WTC11 (cell line): ENCODE measurements around the gene JAGN1. TPM values are rescaled to one million over a fixed set of nuclear protein-coding genes. Genes with fewer than 3 reads are reported as not detected.

Source experiments
- ATAC-seq: fragments of 200-7000 bp; cut with Tn5 transposase; 2 replicates; pipeline ENCODE4 v1.10.0; 2021; ENCODE audit warnings: mild to moderate bottlenecking, moderate library complexity
- CTCF ChIA-PET: fragments of 300-600 bp; sonication (Branson Sonifier 250); formaldehyde crosslinking; loops from one replicate; lab custom pipeline; 2021; ENCODE audit warnings: antibody characterized with exemption; lab: Charles Lee
- POLR2A ChIA-PET: fragments of 350-600 bp; sonication (Branson Sonifier 250); formaldehyde crosslinking; loops from one replicate; lab custom pipeline; 2021; ENCODE audit warnings: antibody characterized with exemption; lab: Charles Lee
- DNase-seq: peaks from one replicate; pipeline ENCODE4 v3.0.0; 2021; ENCODE audit warnings: low spot score
- H3K27ac Mint-ChIP-seq: 2 replicates; pipeline ENCODE4 v1.8.0; 2021; ENCODE audit warnings: mixed read lengths
- H3K27me3 Mint-ChIP-seq: 2 replicates; pipeline ENCODE4 v1.8.0; 2021; ENCODE audit warnings: low read depth, mild to moderate bottlenecking, moderate library complexity, mixed read lengths
- H3K36me3 Mint-ChIP-seq: 2 replicates; pipeline ENCODE4 v1.8.0; 2021; ENCODE audit warnings: mixed read lengths
- H3K4me1 Mint-ChIP-seq: 2 replicates; pipeline ENCODE4 v1.8.0; 2022; ENCODE audit warnings: mixed read lengths
- H3K4me3 Mint-ChIP-seq: 2 replicates; pipeline ENCODE4 v1.8.0; 2021; ENCODE audit warnings: mild to moderate bottlenecking, moderate library complexity, mixed read lengths
- H3K9me3 Mint-ChIP-seq: 2 replicates; pipeline ENCODE4 v1.8.0; 2021; ENCODE audit warnings: mixed read lengths
- AR ChIP-seq: fragments of 250-450 bp; sonication (Bioruptor Pico); IDR thresholded peaks from 2 replicates; pipeline ENCODE4 v1.9.0; 2021; ENCODE audit warnings: mild to moderate bottlenecking
- E2F4 ChIP-seq: sonication (generic); formaldehyde crosslinking; IDR thresholded peaks from 2 replicates; pipeline ENCODE4 v1.8.1; 2022; ENCODE audit warnings: low read depth, mild to moderate bottlenecking, moderate library complexity, missing genetic modification reagents, borderline replicate concordance
- ERG ChIP-seq: fragments of 250-450 bp; sonication (Bioruptor Pico); IDR thresholded peaks from 2 replicates; pipeline ENCODE4 v1.8.0; 2021; ENCODE audit warnings: mild to moderate bottlenecking
- ESRRA ChIP-seq: sonication (generic); formaldehyde crosslinking; IDR thresholded peaks from 2 replicates; pipeline ENCODE4 v1.8.1; 2022; ENCODE audit warnings: mild to moderate bottlenecking, missing genetic modification reagents, borderline replicate concordance
- FOXP1 ChIP-seq: sonication (generic); formaldehyde crosslinking; IDR thresholded peaks from 2 replicates; pipeline ENCODE4 v1.8.0; 2022; ENCODE audit warnings: missing genetic modification reagents, mild to moderate bottlenecking, moderate library complexity, borderline replicate concordance
- MAX ChIP-seq: sonication (generic); formaldehyde crosslinking; IDR thresholded peaks from 2 replicates; pipeline ENCODE4 v1.8.0; 2022; ENCODE audit warnings: mild to moderate bottlenecking, missing genetic modification reagents
- NR3C1 ChIP-seq: sonication (generic); formaldehyde crosslinking; conservative IDR thresholded peaks from 2 replicates; pipeline ENCODE4 v1.8.1; 2023; ENCODE audit warnings: low read depth, mild to moderate bottlenecking, missing genetic modification reagents
- RELA ChIP-seq: sonication (generic); formaldehyde crosslinking; IDR thresholded peaks from 2 replicates; pipeline ENCODE4 v1.8.1; 2022; ENCODE audit warnings: missing genetic modification reagents, mild to moderate bottlenecking, borderline replicate concordance
- ZBTB43 ChIP-seq: sonication (generic); formaldehyde crosslinking; IDR thresholded peaks from 2 replicates; pipeline ENCODE4 v1.8.1; 2023; ENCODE audit warnings: mild to moderate bottlenecking, missing genetic modification reagents
- ZNF138 ChIP-seq: sonication (generic); formaldehyde crosslinking; conservative IDR thresholded peaks from 2 replicates; pipeline ENCODE4 v1.8.1; 2022; ENCODE audit warnings: mild to moderate bottlenecking, moderate library complexity, missing genetic modification reagents
- ZNF232 ChIP-seq: sonication (generic); formaldehyde crosslinking; IDR thresholded peaks from 2 replicates; pipeline ENCODE4 v1.8.0; 2022; ENCODE audit warnings: mild to moderate bottlenecking, missing genetic modification reagents
- ZNF263 ChIP-seq: sonication (generic); formaldehyde crosslinking; IDR thresholded peaks from 2 replicates; pipeline ENCODE4 v1.8.1; 2022; ENCODE audit warnings: low read depth, mild to moderate bottlenecking, moderate library complexity, missing genetic modification reagents
- ZNF281 ChIP-seq: sonication (generic); formaldehyde crosslinking; IDR thresholded peaks from 2 replicates; pipeline ENCODE4 v1.8.0; 2023; ENCODE audit warnings: mild to moderate bottlenecking, missing genetic modification reagents
- ZNF317 ChIP-seq: sonication (generic); formaldehyde crosslinking; IDR thresholded peaks from 2 replicates; pipeline ENCODE4 v1.8.1; 2023; ENCODE audit warnings: low read depth, mild to moderate bottlenecking, moderate library complexity, missing genetic modification reagents, borderline replicate concordance
- ZNF396 ChIP-seq: fragments of 250-450 bp; sonication (Bioruptor Pico); IDR thresholded peaks from 2 replicates; pipeline ENCODE4 v1.8.0; 2021; ENCODE audit warnings: mild to moderate bottlenecking, moderate library complexity, borderline replicate concordance
- ZNF671 ChIP-seq: fragments of 250-450 bp; sonication (Bioruptor Pico); IDR thresholded peaks from 2 replicates; pipeline ENCODE4 v1.8.0; 2021; ENCODE audit warnings: mild to moderate bottlenecking
- total RNA-seq: library from RNA; stranded (reverse); gene quantifications from 3 replicates; pipeline ENCODE4 v1.2.3, GENCODE V29; 2021
- TF ChIP-seq, protein P1 (sequence below): fragments of 250-450 bp; sonication (Bioruptor Pico); IDR thresholded peaks from 2 replicates; pipeline ENCODE4 v1.9.0; 2021; ENCODE audit warnings: mild to moderate bottlenecking, borderline replicate concordance
- TF ChIP-seq, protein P2 (sequence below): sonication (generic); formaldehyde crosslinking; IDR thresholded peaks from 2 replicates; pipeline ENCODE4 v1.8.0; 2022; ENCODE audit warnings: missing genetic modification reagents

JAGN1 gene
- total RNA-seq, 1 experiment from 2014 or later = 25.6 TPM

- TF ChIP-seq, protein P1, sequence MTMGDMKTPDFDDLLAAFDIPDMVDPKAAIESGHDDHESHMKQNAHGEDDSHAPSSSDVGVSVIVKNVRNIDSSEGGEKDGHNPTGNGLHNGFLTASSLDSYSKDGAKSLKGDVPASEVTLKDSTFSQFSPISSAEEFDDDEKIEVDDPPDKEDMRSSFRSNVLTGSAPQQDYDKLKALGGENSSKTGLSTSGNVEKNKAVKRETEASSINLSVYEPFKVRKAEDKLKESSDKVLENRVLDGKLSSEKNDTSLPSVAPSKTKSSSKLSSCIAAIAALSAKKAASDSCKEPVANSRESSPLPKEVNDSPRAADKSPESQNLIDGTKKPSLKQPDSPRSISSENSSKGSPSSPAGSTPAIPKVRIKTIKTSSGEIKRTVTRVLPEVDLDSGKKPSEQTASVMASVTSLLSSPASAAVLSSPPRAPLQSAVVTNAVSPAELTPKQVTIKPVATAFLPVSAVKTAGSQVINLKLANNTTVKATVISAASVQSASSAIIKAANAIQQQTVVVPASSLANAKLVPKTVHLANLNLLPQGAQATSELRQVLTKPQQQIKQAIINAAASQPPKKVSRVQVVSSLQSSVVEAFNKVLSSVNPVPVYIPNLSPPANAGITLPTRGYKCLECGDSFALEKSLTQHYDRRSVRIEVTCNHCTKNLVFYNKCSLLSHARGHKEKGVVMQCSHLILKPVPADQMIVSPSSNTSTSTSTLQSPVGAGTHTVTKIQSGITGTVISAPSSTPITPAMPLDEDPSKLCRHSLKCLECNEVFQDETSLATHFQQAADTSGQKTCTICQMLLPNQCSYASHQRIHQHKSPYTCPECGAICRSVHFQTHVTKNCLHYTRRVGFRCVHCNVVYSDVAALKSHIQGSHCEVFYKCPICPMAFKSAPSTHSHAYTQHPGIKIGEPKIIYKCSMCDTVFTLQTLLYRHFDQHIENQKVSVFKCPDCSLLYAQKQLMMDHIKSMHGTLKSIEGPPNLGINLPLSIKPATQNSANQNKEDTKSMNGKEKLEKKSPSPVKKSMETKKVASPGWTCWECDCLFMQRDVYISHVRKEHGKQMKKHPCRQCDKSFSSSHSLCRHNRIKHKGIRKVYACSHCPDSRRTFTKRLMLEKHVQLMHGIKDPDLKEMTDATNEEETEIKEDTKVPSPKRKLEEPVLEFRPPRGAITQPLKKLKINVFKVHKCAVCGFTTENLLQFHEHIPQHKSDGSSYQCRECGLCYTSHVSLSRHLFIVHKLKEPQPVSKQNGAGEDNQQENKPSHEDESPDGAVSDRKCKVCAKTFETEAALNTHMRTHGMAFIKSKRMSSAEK (CRISPR knock-in tag) = no peak
- no peak for TF ChIP-seq ZNF317
- no peak for TF ChIP-seq ESRRA
- TF ChIP-seq ERG = no peak
- TF ChIP-seq ZNF263 (CRISPR knock-in tag) = no peak
- TF ChIP-seq ZNF396 (CRISPR knock-in tag) = no peak
- no peak for TF ChIP-seq ZNF671 (CRISPR knock-in tag)
Observed at GRCh38 chr3:9855594-9855993, 34.8 kb upstream of the JAGN1 start (continued).

DNA sequence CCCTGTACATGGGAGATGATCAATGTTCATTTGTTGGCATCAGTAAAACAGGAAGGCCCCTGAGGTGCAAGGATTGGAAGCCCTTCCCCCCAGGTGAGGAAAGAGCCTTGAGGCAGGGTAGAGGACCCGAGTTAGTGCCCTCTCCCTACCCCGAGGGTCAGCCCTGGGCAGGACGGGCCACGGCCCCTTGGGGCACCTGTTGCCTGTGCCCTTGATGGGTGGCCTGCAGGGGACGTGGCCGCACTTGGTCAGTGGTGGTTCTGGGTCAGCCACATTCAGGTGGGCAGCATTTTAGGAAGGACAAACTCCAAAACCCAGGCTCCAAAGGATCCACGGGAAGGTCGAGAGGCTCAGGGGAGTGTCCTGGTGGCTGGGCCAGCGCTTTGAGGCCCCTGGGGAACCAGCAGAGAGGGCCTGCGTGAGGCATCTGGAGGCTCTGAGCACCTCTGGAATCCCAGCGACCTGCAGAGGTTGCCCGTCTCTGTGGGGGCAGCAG, 30.8 kb upstream of the JAGN1 start:
- Mint-ChIP-seq H3K9me3 (no peaks in the 10 kb centered on the region), H3K27me3 (peaks cover 12% of the 10 kb centered on the region), H3K27ac (no peak overlapping the region), H3K4me3 (no peak overlapping the region), H3K36me3 (no peaks in the 10 kb centered on the region), H3K4me1 (peaks cover 25% of the 10 kb centered on the region)
- no peak for DNase-seq
- CTCF ChIA-PET = no interaction called here
- no peak for ATAC-seq
- POLR2A ChIA-PET = no interaction called here
- TF ChIP-seq RELA (CRISPR knock-in tag) = no peak
- TF ChIP-seq ZNF281 (CRISPR knock-in tag) = no peak
- no peak for TF ChIP-seq FOXP1 (CRISPR knock-in tag)
- no peak for TF ChIP-seq ZBTB43 (CRISPR knock-in tag)
- TF ChIP-seq, protein P2, sequence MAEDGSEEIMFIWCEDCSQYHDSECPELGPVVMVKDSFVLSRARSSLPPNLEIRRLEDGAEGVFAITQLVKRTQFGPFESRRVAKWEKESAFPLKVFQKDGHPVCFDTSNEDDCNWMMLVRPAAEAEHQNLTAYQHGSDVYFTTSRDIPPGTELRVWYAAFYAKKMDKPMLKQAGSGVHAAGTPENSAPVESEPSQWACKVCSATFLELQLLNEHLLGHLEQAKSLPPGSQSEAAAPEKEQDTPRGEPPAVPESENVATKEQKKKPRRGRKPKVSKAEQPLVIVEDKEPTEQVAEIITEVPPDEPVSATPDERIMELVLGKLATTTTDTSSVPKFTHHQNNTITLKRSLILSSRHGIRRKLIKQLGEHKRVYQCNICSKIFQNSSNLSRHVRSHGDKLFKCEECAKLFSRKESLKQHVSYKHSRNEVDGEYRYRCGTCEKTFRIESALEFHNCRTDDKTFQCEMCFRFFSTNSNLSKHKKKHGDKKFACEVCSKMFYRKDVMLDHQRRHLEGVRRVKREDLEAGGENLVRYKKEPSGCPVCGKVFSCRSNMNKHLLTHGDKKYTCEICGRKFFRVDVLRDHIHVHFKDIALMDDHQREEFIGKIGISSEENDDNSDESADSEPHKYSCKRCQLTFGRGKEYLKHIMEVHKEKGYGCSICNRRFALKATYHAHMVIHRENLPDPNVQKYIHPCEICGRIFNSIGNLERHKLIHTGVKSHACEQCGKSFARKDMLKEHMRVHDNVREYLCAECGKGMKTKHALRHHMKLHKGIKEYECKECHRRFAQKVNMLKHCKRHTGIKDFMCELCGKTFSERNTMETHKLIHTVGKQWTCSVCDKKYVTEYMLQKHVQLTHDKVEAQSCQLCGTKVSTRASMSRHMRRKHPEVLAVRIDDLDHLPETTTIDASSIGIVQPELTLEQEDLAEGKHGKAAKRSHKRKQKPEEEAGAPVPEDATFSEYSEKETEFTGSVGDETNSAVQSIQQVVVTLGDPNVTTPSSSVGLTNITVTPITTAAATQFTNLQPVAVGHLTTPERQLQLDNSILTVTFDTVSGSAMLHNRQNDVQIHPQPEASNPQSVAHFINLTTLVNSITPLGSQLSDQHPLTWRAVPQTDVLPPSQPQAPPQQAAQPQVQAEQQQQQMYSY (CRISPR knock-in tag) = no peak
- TF ChIP-seq NR3C1 (CRISPR knock-in tag) = no peak
- no peak for TF ChIP-seq E2F4
- no peak for TF ChIP-seq ZNF317
- no peak for TF ChIP-seq AR (CRISPR knock-in tag)
- no peak for TF ChIP-seq ZNF138
- no peak for TF ChIP-seq MAX (CRISPR knock-in tag)
- no peak for TF ChIP-seq ZNF232 (CRISPR knock-in tag)
